Erythroblast (primary cell): Measurements from ENCODE around the gene CELF2.

ENCODE experiments used
- GATA1 ChIP-seq: IDR thresholded peaks from 2 replicates; pipeline ENCODE4 v1.6.1; 2011; ENCODE audit warnings: low read depth, mild to moderate bottlenecking, control low read depth, low read length, moderate library complexity
- POLR2A ChIP-seq: IDR thresholded peaks from 2 replicates; pipeline ENCODE4 v1.6.1; 2011; ENCODE audit warnings: mild to moderate bottlenecking, low read length

- no peak for TF ChIP-seq POLR2A
- TF ChIP-seq GATA1 = no peak
Measured at GRCh38 chr10:11298116-11298515, 280.4 kb downstream of the CELF2 start.
